Measurements from ENCODE around the gene TRPM2.
"Not testable (repeated sequence)": the region's sequence is repeated elsewhere in the genome, so short reads cannot be mapped to it uniquely, and the experiment has no call there.

The TRPM2 gene

GRCh38 chr21:44463724-44464123, 110.3 kb downstream of the TRPM2 start:
- no peak for DNase-seq (ENCODE audit: low spot score)

- no peak for DNase-seq (ENCODE audit: low spot score)
Observed at GRCh38 chr21:44464351-44464750, 110.9 kb downstream of the TRPM2 start.

GRCh38 chr21:44466351-44466954, 113.0 kb downstream of the TRPM2 start:
- DNase-seq (ENCODE audit: low spot score), result no peak

- no peak for DNase-seq (ENCODE audit: low spot score)
Observed at GRCh38 chr21:44466996-44467858, 113.8 kb downstream of the TRPM2 start.

GRCh38 chr21:44467859-44468195, 114.4 kb downstream of the TRPM2 start:
- DNase-seq (ENCODE audit: low spot score), result no peak

GRCh38 chr21:44471341-44471740, 117.9 kb downstream of the TRPM2 start:
- DNase-seq (ENCODE audit: low spot score), result no peak

GRCh38 chr21:44471996-44472395, 118.6 kb downstream of the TRPM2 start:
- DNase-seq (ENCODE audit: low spot score), result no peak

- DNase-seq (ENCODE audit: low spot score), result no peak
Observed at GRCh38 chr21:44473915-44474555, 120.6 kb downstream of the TRPM2 start.

- no peak for DNase-seq (ENCODE audit: low spot score)
Observed at GRCh38 chr21:44475266-44475845, 121.9 kb downstream of the TRPM2 start.

GRCh38 chr21:44477131-44477530, 123.7 kb downstream of the TRPM2 start:
- no peak for DNase-seq (ENCODE audit: low spot score)

- no peak for DNase-seq (ENCODE audit: low spot score)
Observed at GRCh38 chr21:44477712-44478111, 124.3 kb downstream of the TRPM2 start.

- DNase-seq (ENCODE audit: low spot score), result no peak
Observed at GRCh38 chr21:44478124-44478800, 124.8 kb downstream of the TRPM2 start.

GRCh38 chr21:44478801-44479167, 125.4 kb downstream of the TRPM2 start:
- DNase-seq (ENCODE audit: low spot score), result no peak

GRCh38 chr21:44479556-44480199, 126.3 kb downstream of the TRPM2 start:
- not testable (repeated sequence) for DNase-seq (ENCODE audit: low spot score)

- no peak for DNase-seq (ENCODE audit: low spot score)
Observed at GRCh38 chr21:44480200-44481053, 127.0 kb downstream of the TRPM2 start.

- DNase-seq (ENCODE audit: low spot score), result no peak
Observed at GRCh38 chr21:44482581-44483287, 129.3 kb downstream of the TRPM2 start.

- DNase-seq (ENCODE audit: low spot score), result no peak
Observed at GRCh38 chr21:44483288-44484237, 130.1 kb downstream of the TRPM2 start.

- DNase-seq (ENCODE audit: low spot score), result no peak
Observed at GRCh38 chr21:44484498-44485253, 131.3 kb downstream of the TRPM2 start.
